PC-9 (cell line): ENCODE results near the gene NINJ1. TPM values are rescaled to one million over a fixed set of nuclear protein-coding genes. Genes with fewer than 3 reads are reported as not detected.

Source experiments
- BruUV-seq: library from RNA; stranded (reverse); fragments of 400-500 nt; replicated peaks from 2 replicates; lab custom pipeline; 2021; lab: Mats Ljungman, UMichigan
- CTCF ChIA-PET: fragments of 300-600 bp; sonication (Branson Sonifier 250); formaldehyde crosslinking; loops from one replicate; lab custom pipeline; 2022; ENCODE audit warnings: antibody characterized with exemption; lab: Charles Lee
- POLR2A ChIA-PET: fragments of 300-600 bp; sonication (Branson Sonifier 250); formaldehyde crosslinking; loops from one replicate; lab custom pipeline; 2022; ENCODE audit warnings: antibody characterized with exemption; ENCODE audit not compliant: unreplicated experiment; lab: Charles Lee
- DNase-seq, 2 experiments: peaks; one replicate each; pipeline versions ENCODE4 v3.0.0 to v3.0.0-alpha.2; 2015 to 2022; ENCODE audit warnings: mixed read lengths in 1 of 2
- H2AFZ ChIP-seq: fragments of 200-600 bp; sonication (generic); 2 replicates; pipeline ENCODE4 v1.8.1; 2017; ENCODE audit warnings: antibody characterized with exemption
- H3F3A ChIP-seq: fragments of 200-600 bp; sonication (generic); 2 replicates; pipeline ENCODE4 v1.8.1; 2017; ENCODE audit warnings: antibody characterized with exemption, mild to moderate bottlenecking, low read depth; ENCODE audit not compliant: insufficient read depth
- H3K27ac ChIP-seq: fragments of 200-600 bp; sonication (generic); 2 replicates; pipeline ENCODE4 v1.6.1; 2016; ENCODE audit warnings: mixed run types
- H3K27me3 ChIP-seq: fragments of 200-600 bp; sonication (generic); 2 replicates; pipeline ENCODE4 v1.6.1; 2016; ENCODE audit warnings: low read depth, mixed run types; ENCODE audit not compliant: insufficient read depth
- H3K36me3 ChIP-seq: fragments of 200-600 bp; sonication (generic); 2 replicates; pipeline ENCODE4 v1.6.1; 2016; ENCODE audit warnings: low read depth, mixed run types
- H3K4me1 ChIP-seq: fragments of 200-600 bp; sonication (generic); replicated peaks from 2 replicates; pipeline ENCODE4 v1.6.1; 2016; ENCODE audit warnings: mixed run types; ENCODE audit not compliant: insufficient read depth
- H3K4me2 ChIP-seq: fragments of 200-600 bp; sonication (generic); 2 replicates; pipeline ENCODE4 v1.6.1; 2017; ENCODE audit warnings: mixed run types
- H3K4me3 ChIP-seq: fragments of 200-600 bp; sonication (generic); 2 replicates; pipeline ENCODE4 v1.6.1; 2016; ENCODE audit warnings: mixed run types
- H3K79me2 ChIP-seq: fragments of 200-600 bp; sonication (generic); 2 replicates; pipeline ENCODE4 v1.6.1; 2017; ENCODE audit warnings: low read depth, mixed run types
- H3K9me2 ChIP-seq: fragments of 200-600 bp; sonication (generic); 2 replicates; pipeline ENCODE4 v1.8.1; 2017; ENCODE audit warnings: mild to moderate bottlenecking; ENCODE audit not compliant: insufficient read depth
- H3K9me3 ChIP-seq: fragments of 200-600 bp; sonication (generic); 2 replicates; pipeline ENCODE4 v1.8.1; 2016; ENCODE audit warnings: low read depth; ENCODE audit not compliant: insufficient read depth
- H4K20me1 ChIP-seq: fragments of 200-600 bp; sonication (generic); 2 replicates; pipeline ENCODE4 v1.8.1; 2017; ENCODE audit not compliant: insufficient read depth
- EZH2 ChIP-seq: fragments of 200-600 bp; sonication (generic); IDR thresholded peaks from 2 replicates; pipeline ENCODE4 v1.8.0; 2017; ENCODE audit warnings: antibody characterized with exemption, low read depth
- intact Hi-C: fragments of 100-400 bp; cut with micrococcal nuclease; formaldehyde crosslinking; loops from one replicate; pipeline ENCODE4 v1.10.0; 2022; ENCODE audit not compliant: unreplicated experiment
- total RNA-seq: library from RNA; stranded (reverse); gene quantifications from 2 replicates; pipeline ENCODE4 v1.2.3, GENCODE V29; 2021
- TF ChIP-seq, protein P1 (sequence below): fragments of 200-600 bp; sonication (generic); conservative IDR thresholded peaks from 2 replicates; pipeline ENCODE4 v1.6.1; 2017; ENCODE audit warnings: mixed run types, antibody characterized with exemption, mild to moderate bottlenecking, moderate library complexity

NINJ1 gene
- total RNA-seq, 1 experiment from 2014 or later = 115 TPM

DNA sequence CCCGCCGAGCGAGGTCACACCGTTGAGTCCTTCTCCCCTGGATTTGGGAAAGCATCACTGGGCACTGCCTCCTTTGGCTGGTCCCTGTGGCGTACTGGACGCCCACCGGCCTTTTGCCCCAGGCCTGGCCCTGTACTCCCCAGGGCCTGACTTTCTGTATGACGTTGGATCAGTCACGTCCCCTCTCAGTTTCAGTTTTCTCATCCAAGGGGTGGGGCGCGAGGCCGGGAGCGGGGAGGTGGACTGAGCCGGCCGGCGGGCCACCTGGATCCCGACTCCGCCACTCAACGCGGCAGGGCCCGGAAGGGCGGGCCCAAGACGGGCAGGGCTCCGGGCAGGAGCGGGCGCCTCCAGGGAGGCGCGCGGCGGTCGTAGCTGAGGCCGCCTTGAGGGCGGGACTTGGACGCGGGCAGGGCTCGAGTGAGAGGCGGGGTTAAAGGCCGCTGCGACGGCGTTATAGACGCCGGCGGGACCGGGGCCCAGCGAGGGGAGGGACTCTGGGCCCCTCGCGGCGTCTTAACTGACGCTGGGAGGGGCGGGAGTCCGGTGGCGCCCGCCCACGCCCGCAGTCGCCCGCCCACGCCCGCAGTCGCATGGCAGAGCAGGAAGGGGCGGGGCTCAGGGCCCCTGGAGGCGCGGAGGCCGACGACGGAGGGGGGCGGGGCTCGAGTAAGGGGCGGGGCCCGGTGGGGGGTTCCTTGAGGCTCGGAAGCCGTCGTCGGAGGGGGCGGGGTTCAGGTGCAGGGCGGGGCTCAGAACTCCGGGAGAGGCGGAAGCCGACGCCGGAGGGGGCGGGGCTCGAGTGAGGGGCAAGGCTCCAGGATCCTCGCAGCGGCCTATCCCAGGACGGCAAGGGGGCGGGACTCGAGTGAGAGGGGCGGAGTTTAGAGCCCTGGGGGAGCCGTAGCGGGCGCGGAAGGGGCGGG is 38.6 kb downstream of the NINJ1 start:
- Histone ChIP-seq H3K27ac (peak overlapping the region; percentile 82), H3K9me2 (no peaks in the 10 kb centered on the region), H3K4me2 (peak overlapping the region; percentile 80), H3K9me3 (peaks cover 9% of the 10 kb centered on the region), H3F3A (peaks cover 46% of the 10 kb centered on the region), H4K20me1 (peaks cover 10% of the 10 kb centered on the region; the same call in 1 of the 2 replicates), H3K4me3 (peak overlapping the region; percentile 90; the same call in 1 of the 2 replicates), H3K79me2 (peaks cover 41% of the 10 kb centered on the region), H3K36me3 (peaks cover 6% of the 10 kb centered on the region), H3K4me1 (peaks cover 57% of the 10 kb centered on the region), H2AFZ (peak overlapping the region; percentile 71; the same call in 1 of the 2 replicates), H3K27me3 (no peaks in the 10 kb centered on the region)
- ChIA-PET CTCF (interaction anchor here (0.7 kb wide), 1 partner anchor 121 kb away, joined by 5 read pairs; no protein-coding TSS in a partner anchor), POLR2A (interaction anchor here (0.6 to 1.2 kb wide), 6 partner anchors 12 to 471 kb away, joined by 3 to 13 read pairs (median 4); no protein-coding TSS in a partner anchor)
- BruUV-seq = no TSS peak
- TF ChIP-seq EZH2 = no peak
- TF ChIP-seq, protein P1, sequence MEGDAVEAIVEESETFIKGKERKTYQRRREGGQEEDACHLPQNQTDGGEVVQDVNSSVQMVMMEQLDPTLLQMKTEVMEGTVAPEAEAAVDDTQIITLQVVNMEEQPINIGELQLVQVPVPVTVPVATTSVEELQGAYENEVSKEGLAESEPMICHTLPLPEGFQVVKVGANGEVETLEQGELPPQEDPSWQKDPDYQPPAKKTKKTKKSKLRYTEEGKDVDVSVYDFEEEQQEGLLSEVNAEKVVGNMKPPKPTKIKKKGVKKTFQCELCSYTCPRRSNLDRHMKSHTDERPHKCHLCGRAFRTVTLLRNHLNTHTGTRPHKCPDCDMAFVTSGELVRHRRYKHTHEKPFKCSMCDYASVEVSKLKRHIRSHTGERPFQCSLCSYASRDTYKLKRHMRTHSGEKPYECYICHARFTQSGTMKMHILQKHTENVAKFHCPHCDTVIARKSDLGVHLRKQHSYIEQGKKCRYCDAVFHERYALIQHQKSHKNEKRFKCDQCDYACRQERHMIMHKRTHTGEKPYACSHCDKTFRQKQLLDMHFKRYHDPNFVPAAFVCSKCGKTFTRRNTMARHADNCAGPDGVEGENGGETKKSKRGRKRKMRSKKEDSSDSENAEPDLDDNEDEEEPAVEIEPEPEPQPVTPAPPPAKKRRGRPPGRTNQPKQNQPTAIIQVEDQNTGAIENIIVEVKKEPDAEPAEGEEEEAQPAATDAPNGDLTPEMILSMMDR = no peak
- DNase-seq = peak; percentile 90 to 100
- intact Hi-C loops = loop anchor here (5.0 to 10.0 kb wide), 5 partner anchors 33 to 1072 kb away; partner anchors contain the start of gene BICD2

DNA sequence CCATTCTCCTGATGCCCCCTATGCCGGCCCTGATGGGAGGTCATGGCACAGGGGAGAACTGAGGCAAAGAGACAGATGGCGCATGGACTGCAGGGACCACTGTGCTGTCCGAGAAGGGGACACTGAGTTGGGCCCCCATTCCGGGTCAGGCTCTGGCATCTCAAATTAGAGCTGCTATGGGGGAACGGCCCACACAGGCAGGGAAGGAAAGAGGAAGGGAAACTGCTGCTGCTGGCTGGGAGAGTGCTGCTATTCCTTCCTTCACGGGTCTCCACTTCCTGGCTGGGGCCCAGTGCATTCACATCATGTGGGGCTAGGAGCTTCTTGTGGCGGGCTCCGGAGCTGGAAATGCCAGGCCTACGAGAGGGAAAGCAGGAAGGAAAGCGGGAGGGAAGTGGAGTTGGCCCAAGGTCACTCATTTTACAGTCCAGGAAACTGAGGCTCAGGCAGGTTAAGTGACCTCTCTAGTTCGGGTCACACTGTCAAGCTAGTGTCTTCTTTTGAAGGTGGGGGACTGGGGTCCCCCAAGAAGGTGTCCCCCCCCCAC is 39.3 kb downstream of the NINJ1 start:
- ChIA-PET POLR2A (interaction anchor here (0.6 to 1.2 kb wide), 6 partner anchors 11 to 166 kb away, joined by 3 to 13 read pairs (median 4); no protein-coding TSS in a partner anchor), CTCF (interaction anchor here (0.7 kb wide), 1 partner anchor 121 kb away, joined by 5 read pairs; no protein-coding TSS in a partner anchor)
- intact Hi-C loops = loop anchor here (5.0 to 10.0 kb wide), 5 partner anchors 32 to 1073 kb away; partner anchors contain the start of gene BICD2
- Histone ChIP-seq H3K9me2 (no peaks in the 10 kb centered on the region), H3K79me2 (peaks cover 34% of the 10 kb centered on the region), H4K20me1 (peaks cover 6% of the 10 kb centered on the region; the same call in 1 of the 2 replicates), H3K4me2 (peak overlapping the region; percentile 80), H3K4me3 (peak overlapping the region; percentile 59; the same call in 1 of the 2 replicates), H3K4me1 (peaks cover 55% of the 10 kb centered on the region), H2AFZ (peak overlapping the region; percentile 71; the same call in 1 of the 2 replicates), H3K36me3 (no peaks in the 10 kb centered on the region; the same call in 1 of the 2 replicates), H3K9me3 (peaks cover 14% of the 10 kb centered on the region), H3F3A (peaks cover 49% of the 10 kb centered on the region), H3K27me3 (no peaks in the 10 kb centered on the region), H3K27ac (peak overlapping the region; percentile 82)
- TF ChIP-seq EZH2 = no peak
- TF ChIP-seq, protein P1 = no peak
- TSS peak; percentile 95 for BruUV-seq
- DNase-seq = no peak
